Stomach (tissue), 9 donors: Measurements from ENCODE around the gene ARID1B. TPM values are rescaled to one million over a fixed set of nuclear protein-coding genes. Genes with fewer than 3 reads are reported as not detected.

ENCODE experiments used
- DNase-seq, 2 donors: peaks; one replicate each; pipeline versions ENCODE4 v3.0.0 to v3.0.0-alpha.2; 2013 to 2019
- H3K27ac ChIP-seq, 5 donors: fragments of 200-600 bp in 4 of 5; sonication (generic) in 4 of 5; one replicate each; pipeline ENCODE4 v1.5.1; 2013 to 2019; ENCODE audit warnings: mild to moderate bottlenecking in 1 of 5, moderate library complexity in 1 of 5
- H3K27me3 ChIP-seq, 3 donors: fragments of 200-600 bp; sonication (generic); one replicate each; pipeline ENCODE4 v1.5.1; 2017 to 2019; ENCODE audit warnings: mixed run types in 1 of 3
- H3K36me3 ChIP-seq, 4 donors: fragments of 200-600 bp; sonication (generic); 1 replicate in 3 of 4; 2 replicates in 1 of 4; pipeline ENCODE4 v1.5.1; 2016 to 2019
- H3K4me1 ChIP-seq, 4 donors: fragments of 200-600 bp; sonication (generic); one replicate each; pipeline ENCODE4 v1.5.1; 2016 to 2019
- H3K4me3 ChIP-seq, 4 donors: fragments of 200-600 bp; sonication (generic) in 3 of 4; one replicate each; pipeline ENCODE4 v1.5.1; 2016 to 2019; ENCODE audit warnings: mild to moderate bottlenecking in 1 of 4
- H3K9me3 ChIP-seq, 4 donors: fragments of 200-600 bp; sonication (generic); one replicate each; pipeline ENCODE4 v1.5.1; 2016 to 2019
- CTCF ChIP-seq, 7 experiments: fragments of 450-650 bp in 4 of 7; fragments of 200-600 bp in 3 of 7; sonication (generic) in 3 of 7; IDR thresholded peaks; one replicate each; pipeline ENCODE4 v1.5.1; 2016 to 2019; ENCODE audit warnings: antibody characterized with exemption in 7 of 7, control low read depth in 2 of 7, mild to moderate bottlenecking in 1 of 7
- EP300 ChIP-seq: sonication (generic); formaldehyde crosslinking; IDR thresholded peaks from one replicate; pipeline ENCODE4 v1.6.1; 2017; ENCODE audit warnings: antibody characterized with exemption
- POLR2A ChIP-seq, 4 donors: fragments of 450-650 bp; IDR thresholded peaks; one replicate each; pipeline ENCODE4 v1.6.1; 2016; ENCODE audit warnings: antibody characterized with exemption in 4 of 4, control low read depth in 2 of 4, mild to moderate bottlenecking in 1 of 4, moderate library complexity in 1 of 4
- POLR2AphosphoS5 ChIP-seq, 3 donors: sonication (generic); formaldehyde crosslinking; IDR thresholded peaks; one replicate each; pipeline ENCODE4 v1.6.1; 2016; ENCODE audit warnings: antibody characterized with exemption in 3 of 3
- WGBS, 5 donors: extraction: QIAGEN DNeasy Blood & Tissue Kit in 3 of 5; methylation state at CpG; one replicate each; pipeline versions ENCODE4 v1.1.5 to v1.1.7; 2013 to 2018; 5-methylcytosine and 5-hydroxymethylcytosine counted together
- intact Hi-C: fragments of 100-400 bp; cut with DNase I; formaldehyde crosslinking; loops from one replicate; pipeline ENCODE4 v1.15.1; 2023; ENCODE audit warnings: low total_unique reads
- polyA plus RNA-seq, 3 donors: library from polyadenylated mRNA; stranded (reverse); fragments of 200-250 nt; gene quantifications; one replicate each; pipeline ENCODE4 v1.2.3, GENCODE V29; 2013
- total RNA-seq, 5 donors: library from RNA; depleted of rRNA; stranded (reverse); fragments of >200 nt; gene quantifications; one replicate each; pipeline versions ENCODE4 v1.1.0 to v1.2.3, GENCODE V29; 2014 to 2016
- donor health status: healthy with polysubstance abuse.
- donor health status: Bipolar disorder and iron deficiency.
- donor health status: healthy.

Gene ARID1B
- total and polyA plus RNA-seq, 8 donors, result 8.8 to 183 (median 48.3) TPM

DNA sequence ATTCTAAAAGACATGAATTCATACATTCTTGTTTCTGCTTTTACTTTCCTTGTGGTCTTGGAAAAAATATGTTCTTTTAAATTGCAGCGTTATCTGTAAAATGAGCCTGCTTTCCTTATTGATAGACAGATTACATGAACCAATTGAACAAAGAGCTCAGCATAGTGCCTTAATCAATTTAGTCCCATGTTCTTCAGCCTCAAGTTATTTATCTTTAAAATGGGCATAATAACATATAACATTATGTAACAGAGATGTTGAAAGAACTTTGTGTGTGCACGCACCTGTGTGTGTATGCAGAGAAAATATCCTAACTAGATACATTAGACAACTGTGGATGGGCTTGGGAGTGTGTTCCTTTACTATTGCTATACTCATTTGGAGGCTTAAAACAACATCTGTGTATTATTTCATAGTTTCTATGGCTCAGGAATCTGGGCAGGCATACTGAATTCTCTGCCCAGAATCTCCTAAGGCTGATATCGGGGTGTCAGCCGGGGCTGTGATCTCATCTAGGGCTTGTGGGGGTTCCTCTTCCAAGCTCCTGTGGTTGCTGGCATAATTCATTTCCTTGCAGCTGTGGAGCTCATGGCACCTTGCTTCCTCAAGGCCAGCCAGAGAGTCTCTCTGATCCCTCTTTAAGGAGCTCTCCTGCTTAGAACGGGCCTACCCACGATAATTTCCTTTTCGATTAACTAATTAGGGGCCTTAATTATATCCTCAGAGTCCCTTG is 194.1 kb downstream of the ARID1B start:
- DNase-seq, result no peak
- no peak overlapping the region for H3K4me3 ChIP-seq
- no peaks in the 10 kb centered on the region for H3K9me3 ChIP-seq
- no peaks in the 10 kb centered on the region for H3K27me3 ChIP-seq
- peaks cover 4 to 57% (median 31%) of the 10 kb centered on the region in 4 donors for H3K4me1 ChIP-seq
- H3K27ac ChIP-seq, result no peak overlapping the region
- WGBS, 5 donors, result 61 to 91% (median 80%) methylated on average over 7 of the region's 7 CpGs
- no peak for TF ChIP-seq CTCF (IDR thresholded peaks at IDR 0.05)
- no peak for TF ChIP-seq POLR2A (IDR thresholded peaks at IDR 0.05)
- TF ChIP-seq EP300, result no peak
- no peak for TF ChIP-seq POLR2AphosphoS5 (IDR thresholded peaks at IDR 0.05)
- no peaks in the 10 kb centered on the region for H3K36me3 ChIP-seq
- intact Hi-C loops, result no loop called here

- H3K27ac ChIP-seq, result no peak overlapping the region
- H3K9me3 ChIP-seq, result no peaks in the 10 kb centered on the region
- DNase-seq, result no peak
- intact Hi-C loops, result no loop called here
- 52 to 77% (median 69%) methylated on average over 3 of the region's 3 CpGs for WGBS, 5 donors
- TF ChIP-seq EP300, result no peak
- no peak for TF ChIP-seq CTCF (IDR thresholded peaks at IDR 0.05)
- TF ChIP-seq POLR2A (IDR thresholded peaks at IDR 0.05), result no peak
- TF ChIP-seq POLR2AphosphoS5 (IDR thresholded peaks at IDR 0.05), result no peak
- peaks cover 4 to 64% (median 35%) of the 10 kb centered on the region in 4 donors for H3K4me1 ChIP-seq
- H3K36me3 ChIP-seq, result no peaks in the 10 kb centered on the region
- no peak overlapping the region for H3K4me3 ChIP-seq
- H3K27me3 ChIP-seq, result no peaks in the 10 kb centered on the region
These were observed 195.0 kb downstream of the ARID1B start for GRCh38 chr6:156972145-156972544.

- H3K4me3 ChIP-seq, result no peak overlapping the region
- no peak overlapping the region for H3K27ac ChIP-seq
- H3K27me3 ChIP-seq, result no peaks in the 10 kb centered on the region
- WGBS, 5 donors, result 84 to 95% (median 91%) methylated on average over 2 of the region's 2 CpGs
- H3K36me3 ChIP-seq, result no peaks in the 10 kb centered on the region
- no peak for TF ChIP-seq POLR2AphosphoS5 (IDR thresholded peaks at IDR 0.05)
- no peak for TF ChIP-seq CTCF (IDR thresholded peaks at IDR 0.05)
- no peak for TF ChIP-seq POLR2A (IDR thresholded peaks at IDR 0.05)
- TF ChIP-seq EP300, result no peak
- H3K4me1 ChIP-seq, result peaks cover 5 to 85% (median 46%) of the 10 kb centered on the region in 4 donors
- no peaks in the 10 kb centered on the region for H3K9me3 ChIP-seq
- DNase-seq, result no peak
- intact Hi-C loops, result no loop called here
These were observed 197.7 kb downstream of the ARID1B start for GRCh38 chr6:156974830-156975261.

DNA sequence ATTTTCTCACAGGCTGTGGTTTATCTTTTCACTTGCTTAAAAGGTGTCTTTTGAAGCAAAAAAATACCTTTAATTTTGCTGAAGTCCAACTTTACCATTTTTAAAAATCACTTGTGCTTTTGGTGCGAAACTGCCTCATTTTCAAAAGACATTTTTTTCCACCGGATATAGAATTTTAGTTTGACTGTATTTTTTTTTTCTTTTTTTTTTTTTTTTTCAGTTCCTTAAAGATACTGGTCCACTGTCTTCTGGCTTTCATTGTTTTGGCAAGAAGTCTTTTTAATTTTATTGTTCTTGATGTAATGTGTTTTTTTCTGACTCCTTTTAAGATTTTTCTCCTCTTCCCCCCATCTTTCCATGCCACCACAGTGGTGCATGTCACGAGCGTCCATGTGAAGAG is 198.2 kb downstream of the ARID1B start:
- no peaks in the 10 kb centered on the region for H3K9me3 ChIP-seq
- intact Hi-C loops, result no loop called here
- DNase-seq, result no peak
- H3K4me3 ChIP-seq, result no peak overlapping the region
- no peak for TF ChIP-seq EP300
- TF ChIP-seq POLR2A (IDR thresholded peaks at IDR 0.05), result no peak
- no peak for TF ChIP-seq CTCF (IDR thresholded peaks at IDR 0.05)
- TF ChIP-seq POLR2AphosphoS5 (IDR thresholded peaks at IDR 0.05), result no peak
- H3K36me3 ChIP-seq, result no peaks in the 10 kb centered on the region
- H3K27ac ChIP-seq, result no peak overlapping the region
- peaks cover 5 to 85% (median 47%) of the 10 kb centered on the region in 4 donors for H3K4me1 ChIP-seq
- no peaks in the 10 kb centered on the region for H3K27me3 ChIP-seq
- 96 to 99% (median 97%) methylated on average over 4 of the region's 4 CpGs for WGBS, 5 donors
